Measurements from ENCODE around the gene PLK2. TPM values are rescaled to one million over a fixed set of nuclear protein-coding genes. Genes with fewer than 3 reads are reported as not detected.

The PLK2 gene
- total and polyA plus RNA-seq, 8 donors: 45.5 to 329 (median 254) TPM

DNA sequence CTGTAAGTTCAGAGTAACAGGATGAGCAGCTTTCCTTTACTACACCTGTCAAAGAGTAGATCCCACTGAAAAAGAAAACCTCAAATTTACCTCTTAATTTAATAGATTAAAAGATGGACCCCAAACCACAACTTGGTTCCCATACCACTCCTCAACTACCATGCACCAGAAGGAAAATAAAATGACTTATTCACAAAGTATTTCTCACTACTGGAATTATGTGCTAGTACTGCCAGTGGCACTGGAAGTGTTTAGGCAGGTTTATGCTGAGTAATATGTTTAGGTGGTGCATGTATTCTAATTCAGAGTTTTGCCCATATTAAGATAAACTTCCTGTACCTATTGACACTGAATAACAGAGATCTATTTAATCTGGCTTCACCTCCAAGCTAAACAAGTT is 6.6 kb downstream of the PLK2 start:
- Histone ChIP-seq H3K4me3 (no peak overlapping the region), H3K36me3 (peaks cover 0 to 38% of the 10 kb centered on the region in 2 donors), H3K27ac (no peak overlapping the region), H3K27me3 (peaks cover 0 to 6% of the 10 kb centered on the region in 2 donors), H3K4me1 (peaks cover 0 to 15% of the 10 kb centered on the region in 2 donors), H3K9me3 (no peaks in the 10 kb centered on the region)
- intact Hi-C loops (cut with DNase I): loop anchor here in 1 of 2 donors (10.0 kb wide), 1 partner anchor 569 kb away; no protein-coding TSS in a partner anchor
- ATAC-seq (no peak), DNase-seq (no peak)
- TF ChIP-seq, protein P1, sequence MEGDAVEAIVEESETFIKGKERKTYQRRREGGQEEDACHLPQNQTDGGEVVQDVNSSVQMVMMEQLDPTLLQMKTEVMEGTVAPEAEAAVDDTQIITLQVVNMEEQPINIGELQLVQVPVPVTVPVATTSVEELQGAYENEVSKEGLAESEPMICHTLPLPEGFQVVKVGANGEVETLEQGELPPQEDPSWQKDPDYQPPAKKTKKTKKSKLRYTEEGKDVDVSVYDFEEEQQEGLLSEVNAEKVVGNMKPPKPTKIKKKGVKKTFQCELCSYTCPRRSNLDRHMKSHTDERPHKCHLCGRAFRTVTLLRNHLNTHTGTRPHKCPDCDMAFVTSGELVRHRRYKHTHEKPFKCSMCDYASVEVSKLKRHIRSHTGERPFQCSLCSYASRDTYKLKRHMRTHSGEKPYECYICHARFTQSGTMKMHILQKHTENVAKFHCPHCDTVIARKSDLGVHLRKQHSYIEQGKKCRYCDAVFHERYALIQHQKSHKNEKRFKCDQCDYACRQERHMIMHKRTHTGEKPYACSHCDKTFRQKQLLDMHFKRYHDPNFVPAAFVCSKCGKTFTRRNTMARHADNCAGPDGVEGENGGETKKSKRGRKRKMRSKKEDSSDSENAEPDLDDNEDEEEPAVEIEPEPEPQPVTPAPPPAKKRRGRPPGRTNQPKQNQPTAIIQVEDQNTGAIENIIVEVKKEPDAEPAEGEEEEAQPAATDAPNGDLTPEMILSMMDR (IDR thresholded peaks at IDR 0.05): no peak

DNA sequence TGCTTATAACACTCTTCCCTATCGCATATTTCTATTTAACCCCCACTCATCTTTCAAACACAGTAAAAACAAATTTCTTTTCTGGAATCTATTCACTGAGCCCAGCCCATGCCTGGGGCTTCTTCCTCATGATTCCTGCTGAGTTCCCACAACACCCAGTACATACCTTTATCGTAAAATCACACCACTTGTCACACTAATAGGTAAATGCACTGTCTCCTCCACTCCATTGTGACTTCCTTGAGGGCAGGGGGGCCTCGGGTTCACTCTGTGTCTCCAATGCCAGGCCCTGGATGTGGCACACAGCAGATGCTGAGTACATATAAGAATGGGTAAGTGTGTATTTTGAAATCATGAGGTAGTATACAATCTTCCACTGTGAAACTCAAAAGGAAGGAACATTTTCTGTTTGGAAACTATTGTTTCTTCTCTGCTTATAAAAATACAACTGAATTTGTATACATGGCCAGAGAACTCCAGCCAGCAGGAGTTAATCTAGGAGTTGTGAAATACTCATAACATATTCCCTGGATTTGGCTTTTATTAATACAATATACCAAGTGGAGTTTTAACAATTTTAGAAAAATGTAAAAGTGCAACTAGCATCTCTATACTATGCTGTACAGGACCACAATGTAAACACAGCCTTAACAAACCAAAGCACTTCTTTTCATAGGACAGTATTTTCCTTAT is 7.2 kb downstream of the PLK2 start:
- no peak for DNase-seq
- peaks cover 0 to 11% of the 10 kb centered on the region in 2 donors for H3K4me1 ChIP-seq
- intact Hi-C loops (cut with DNase I): loop anchor here in 1 of 2 donors (10.0 kb wide), 1 partner anchor 568 kb away; no protein-coding TSS in a partner anchor
- no peaks in the 10 kb centered on the region for H3K27me3 ChIP-seq
- TF ChIP-seq, protein P1 (IDR thresholded peaks at IDR 0.05): no peak
- H3K36me3 ChIP-seq: peaks cover 0 to 38% of the 10 kb centered on the region in 2 donors
- H3K27ac ChIP-seq: no peak overlapping the region
- no peaks in the 10 kb centered on the region for H3K9me3 ChIP-seq
- ATAC-seq: no peak
- H3K4me3 ChIP-seq: no peak overlapping the region

DNA sequence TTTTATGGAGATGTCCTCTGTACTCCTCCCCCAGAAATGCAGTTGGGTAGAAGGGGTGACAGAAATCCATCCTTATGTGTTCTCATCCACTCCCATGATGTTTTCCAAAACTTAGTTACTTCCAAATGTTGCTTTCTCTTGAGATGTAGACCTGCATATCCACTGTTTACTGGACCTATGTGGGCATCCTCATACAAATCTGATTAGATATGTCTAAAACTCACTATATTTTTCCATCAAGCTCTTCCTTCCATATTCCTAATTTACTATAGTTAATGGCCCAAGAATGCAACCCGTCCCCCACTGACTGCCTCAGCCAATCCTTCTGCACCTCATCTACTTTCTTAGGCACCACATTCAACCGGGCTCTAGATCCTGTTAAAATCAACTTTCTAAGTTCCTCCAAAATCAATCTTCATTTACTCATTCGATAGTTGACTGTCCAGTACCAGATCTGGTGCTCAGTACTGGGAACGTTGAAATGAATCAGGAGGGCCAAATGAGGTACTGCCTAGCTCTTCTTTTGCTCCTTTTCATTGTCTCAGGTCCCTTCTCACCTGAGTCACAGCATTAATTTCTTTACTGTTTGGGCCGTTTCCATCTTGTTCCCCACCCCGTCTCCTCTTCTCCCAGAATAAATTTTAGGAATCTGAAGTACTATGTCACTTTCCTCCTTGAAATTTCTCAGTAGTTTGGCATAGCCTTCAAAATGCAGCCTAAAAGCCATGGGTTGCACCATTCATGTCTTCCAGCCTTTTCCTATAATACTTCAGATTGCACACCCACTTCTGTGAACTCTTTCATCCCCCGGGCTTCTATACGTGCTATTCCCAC is 7.9 kb downstream of the PLK2 start:
- TF ChIP-seq, protein P1 (IDR thresholded peaks at IDR 0.05): no peak
- no peak overlapping the region for H3K27ac ChIP-seq
- ATAC-seq: no peak
- DNase-seq: no peak
- H3K4me3 ChIP-seq: no peak overlapping the region
- H3K9me3 ChIP-seq: no peaks in the 10 kb centered on the region
- intact Hi-C loops (cut with DNase I): loop anchor here in 1 of 2 donors (10.0 kb wide), 1 partner anchor 567 kb away; no protein-coding TSS in a partner anchor
- peaks cover 0 to 11% of the 10 kb centered on the region in 2 donors for H3K4me1 ChIP-seq
- no peaks in the 10 kb centered on the region for H3K27me3 ChIP-seq
- H3K36me3 ChIP-seq: peaks cover 0 to 37% of the 10 kb centered on the region in 2 donors

DNA sequence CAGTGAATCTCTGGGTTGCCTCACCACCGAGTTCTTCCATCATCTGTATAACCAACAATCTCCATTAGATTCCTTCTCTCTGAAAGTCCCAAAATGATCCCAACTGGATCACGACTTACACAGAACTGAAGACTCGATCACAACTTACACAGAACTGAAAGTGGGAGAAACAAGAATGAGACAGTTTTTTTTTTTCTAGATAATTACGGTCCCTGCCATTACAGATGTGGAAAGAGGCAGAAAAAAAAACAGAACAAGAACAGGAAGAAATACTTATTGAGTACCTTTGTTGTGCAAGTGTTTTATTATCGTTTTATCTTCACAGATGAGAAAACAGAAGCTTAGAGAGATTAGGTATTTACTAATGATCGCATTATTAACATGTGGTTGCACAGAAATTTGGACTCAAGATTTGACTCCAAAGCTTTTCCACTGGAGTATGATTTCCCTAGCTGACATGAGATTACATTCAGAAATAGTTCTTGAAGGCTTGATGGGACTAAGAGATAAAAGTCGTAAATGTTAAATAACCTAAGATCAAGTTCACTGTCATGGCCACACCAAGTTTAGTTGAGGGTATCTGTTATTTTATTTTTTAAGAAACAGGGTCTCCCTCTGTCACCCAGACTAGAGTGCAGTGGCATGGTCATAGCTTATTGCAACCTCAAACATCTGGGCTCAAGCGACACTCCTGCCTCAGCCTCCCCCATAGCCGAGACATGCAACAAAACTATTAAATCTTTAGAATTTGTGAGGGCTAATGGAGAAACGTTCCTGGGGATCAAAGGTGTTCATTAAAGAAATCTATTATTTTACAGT is 8.9 kb downstream of the PLK2 start:
- H3K4me3 ChIP-seq: no peak overlapping the region
- H3K4me1 ChIP-seq: peaks cover 0 to 3% of the 10 kb centered on the region in 2 donors
- H3K9me3 ChIP-seq: peaks cover 0 to 3% of the 10 kb centered on the region in 2 donors
- intact Hi-C loops (cut with DNase I): loop anchor here in 1 of 2 donors (10.0 kb wide), 1 partner anchor 566 kb away; no protein-coding TSS in a partner anchor
- peaks cover 0 to 29% of the 10 kb centered on the region in 2 donors for H3K36me3 ChIP-seq
- ATAC-seq (no peak), DNase-seq (no peak)
- TF ChIP-seq, protein P1 (IDR thresholded peaks at IDR 0.05): no peak
- H3K27me3 ChIP-seq: no peaks in the 10 kb centered on the region
- no peak overlapping the region for H3K27ac ChIP-seq

Data from left lung (tissue), 10 donors.